MCF 10A (cell line): ENCODE data around the gene HCN2. TPM values are rescaled to one million over a fixed set of nuclear protein-coding genes. Genes with fewer than 3 reads are reported as not detected.
A peak's percentile ranks its signal among the peaks of the same experiment; 100 is the strongest.

ENCODE experiments used
- BruUV-seq: library from RNA; stranded (reverse); fragments of 400-500 nt; replicated peaks from 2 replicates; lab custom pipeline; 2021; lab: Mats Ljungman, UMichigan
- CTCF ChIA-PET: fragments of 300-600 bp; sonication (Branson Sonifier 250); formaldehyde crosslinking; extraction: SDS; loops from one replicate; lab custom pipeline; 2021; ENCODE audit warnings: antibody characterized with exemption, inconsistent platforms; lab: Yijun Ruan, JAX
- POLR2A ChIA-PET: fragments of 300-600, 350-650 bp; sonication (Branson Sonifier 250); formaldehyde crosslinking; extraction: SDS; loops from one replicate; lab custom pipeline; 2020; ENCODE audit warnings: antibody characterized with exemption, inconsistent platforms; lab: Yijun Ruan, JAX
- DNase-seq: peaks from one replicate; pipeline ENCODE4 v3.0.0-alpha.2; 2018; ENCODE audit not compliant: unreplicated experiment
- H3K27ac Mint-ChIP-seq: one replicate; pipeline ENCODE4 v1.8.0; 2022; ENCODE audit warnings: mild to moderate bottlenecking, low read depth, mixed read lengths; ENCODE audit not compliant: unreplicated experiment
- H3K27me3 Mint-ChIP-seq: one replicate; pipeline ENCODE4 v1.8.0; 2022; ENCODE audit warnings: mixed read lengths; ENCODE audit not compliant: insufficient read depth, unreplicated experiment
- H3K36me3 Mint-ChIP-seq: one replicate; pipeline ENCODE4 v1.8.0; 2022; ENCODE audit warnings: mild to moderate bottlenecking, moderate library complexity, mixed read lengths; ENCODE audit not compliant: insufficient read depth, unreplicated experiment
- H3K4me1 Mint-ChIP-seq: one replicate; pipeline ENCODE4 v1.8.0; 2022; ENCODE audit warnings: mixed read lengths; ENCODE audit not compliant: insufficient read depth, unreplicated experiment
- H3K4me3 Mint-ChIP-seq: one replicate; pipeline ENCODE4 v1.8.0; 2022; ENCODE audit warnings: mild to moderate bottlenecking, moderate library complexity, mixed read lengths; ENCODE audit not compliant: unreplicated experiment
- H3K9me3 Mint-ChIP-seq: one replicate; pipeline ENCODE4 v1.8.0; 2022; ENCODE audit warnings: mixed read lengths; ENCODE audit not compliant: unreplicated experiment
- intact Hi-C: fragments of 100-400 bp; cut with micrococcal nuclease; formaldehyde crosslinking; loops from 2 replicates; pipeline ENCODE4 v1.14.1; 2022
- total RNA-seq: library from RNA; stranded (reverse); gene quantifications from 2 replicates; pipeline ENCODE4 v1.2.3, GENCODE V29; 2022
- TF ChIP-seq, protein P1 (sequence below): fragments of 200-600 bp; IDR thresholded peaks from one replicate; pipeline ENCODE4 v1.8.0; 2022; ENCODE audit warnings: antibody characterized with exemption, mild to moderate bottlenecking; ENCODE audit not compliant: unreplicated experiment

The HCN2 gene
- total RNA-seq, 1 experiment from 2014 or later: 0.68 TPM

DNA sequence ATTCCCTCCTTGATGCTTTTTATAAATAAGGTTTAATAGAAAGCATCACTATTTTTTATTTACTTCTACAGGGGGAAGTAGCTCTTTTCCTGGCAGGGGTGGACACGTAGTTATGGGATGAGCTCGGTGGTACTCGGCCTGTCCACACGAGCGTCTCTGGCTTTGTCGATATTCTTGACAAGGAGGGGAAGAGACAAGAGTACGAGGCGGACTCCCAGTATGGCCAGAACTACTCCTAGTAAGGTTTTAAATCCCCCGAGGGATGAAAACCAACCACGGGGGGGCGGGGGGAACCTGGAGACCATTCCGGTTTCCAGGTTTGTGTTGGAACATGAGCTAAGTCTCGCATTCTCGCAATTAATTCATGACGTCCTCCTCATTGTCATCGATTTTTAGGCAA lies 22.8 kb upstream of the HCN2 start:
- DNase-seq: no peak
- Mint-ChIP-seq H3K4me3 (no peak overlapping the region), H3K9me3 (no peaks in the 10 kb centered on the region), H3K4me1 (peaks cover 6% of the 10 kb centered on the region), H3K36me3 (no peaks in the 10 kb centered on the region), H3K27ac (no peak overlapping the region), H3K27me3 (no peaks in the 10 kb centered on the region)
- CTCF ChIA-PET: interaction anchor here (0.5 kb wide), 1 partner anchor 32 kb away, joined by 3 read pairs; no protein-coding TSS in a partner anchor
- intact Hi-C loops: no loop called here
- no TSS peak for BruUV-seq
- TF ChIP-seq, protein P1, sequence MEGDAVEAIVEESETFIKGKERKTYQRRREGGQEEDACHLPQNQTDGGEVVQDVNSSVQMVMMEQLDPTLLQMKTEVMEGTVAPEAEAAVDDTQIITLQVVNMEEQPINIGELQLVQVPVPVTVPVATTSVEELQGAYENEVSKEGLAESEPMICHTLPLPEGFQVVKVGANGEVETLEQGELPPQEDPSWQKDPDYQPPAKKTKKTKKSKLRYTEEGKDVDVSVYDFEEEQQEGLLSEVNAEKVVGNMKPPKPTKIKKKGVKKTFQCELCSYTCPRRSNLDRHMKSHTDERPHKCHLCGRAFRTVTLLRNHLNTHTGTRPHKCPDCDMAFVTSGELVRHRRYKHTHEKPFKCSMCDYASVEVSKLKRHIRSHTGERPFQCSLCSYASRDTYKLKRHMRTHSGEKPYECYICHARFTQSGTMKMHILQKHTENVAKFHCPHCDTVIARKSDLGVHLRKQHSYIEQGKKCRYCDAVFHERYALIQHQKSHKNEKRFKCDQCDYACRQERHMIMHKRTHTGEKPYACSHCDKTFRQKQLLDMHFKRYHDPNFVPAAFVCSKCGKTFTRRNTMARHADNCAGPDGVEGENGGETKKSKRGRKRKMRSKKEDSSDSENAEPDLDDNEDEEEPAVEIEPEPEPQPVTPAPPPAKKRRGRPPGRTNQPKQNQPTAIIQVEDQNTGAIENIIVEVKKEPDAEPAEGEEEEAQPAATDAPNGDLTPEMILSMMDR: no peak
- POLR2A ChIA-PET: no interaction called here

DNA sequence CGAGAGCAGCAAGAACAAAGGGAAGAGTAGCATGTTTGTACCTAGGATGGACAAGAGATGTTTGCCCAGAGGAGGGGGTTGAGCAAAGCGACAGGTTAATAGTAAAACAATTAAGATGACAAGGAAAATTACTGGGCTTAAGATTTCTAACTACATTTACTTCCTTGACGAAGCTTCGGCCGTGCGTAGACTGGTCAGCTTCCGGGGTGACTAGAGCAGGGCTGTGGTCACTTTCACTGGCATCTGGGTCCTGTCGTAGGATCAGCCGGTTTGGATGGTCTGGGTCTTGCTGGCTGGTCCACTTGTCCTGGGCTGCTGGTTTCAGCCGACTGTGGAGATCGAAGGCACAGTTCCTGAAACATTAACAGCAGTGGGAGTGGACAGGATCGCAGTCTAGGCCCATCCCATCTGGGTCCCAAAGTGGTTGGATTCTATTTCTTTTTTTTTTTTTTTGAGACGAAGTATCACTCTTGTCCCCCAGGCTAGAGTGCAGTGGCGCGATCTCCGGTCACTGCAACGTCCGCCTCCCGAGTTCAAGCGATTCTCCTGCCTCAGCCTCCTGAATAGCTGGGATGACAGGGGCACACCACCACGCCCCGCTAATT lies 22.3 kb upstream of the HCN2 start:
- H3K27me3 Mint-ChIP-seq: no peaks in the 10 kb centered on the region
- H3K27ac Mint-ChIP-seq: no peak overlapping the region
- no peaks in the 10 kb centered on the region for H3K9me3 Mint-ChIP-seq
- no peak for DNase-seq
- ChIA-PET POLR2A (no interaction called here), CTCF (no interaction called here)
- peaks cover 6% of the 10 kb centered on the region for H3K4me1 Mint-ChIP-seq
- H3K4me3 Mint-ChIP-seq: no peak overlapping the region
- intact Hi-C loops: no loop called here
- no peaks in the 10 kb centered on the region for H3K36me3 Mint-ChIP-seq
- BruUV-seq: no TSS peak
- TF ChIP-seq, protein P1: no peak

DNA sequence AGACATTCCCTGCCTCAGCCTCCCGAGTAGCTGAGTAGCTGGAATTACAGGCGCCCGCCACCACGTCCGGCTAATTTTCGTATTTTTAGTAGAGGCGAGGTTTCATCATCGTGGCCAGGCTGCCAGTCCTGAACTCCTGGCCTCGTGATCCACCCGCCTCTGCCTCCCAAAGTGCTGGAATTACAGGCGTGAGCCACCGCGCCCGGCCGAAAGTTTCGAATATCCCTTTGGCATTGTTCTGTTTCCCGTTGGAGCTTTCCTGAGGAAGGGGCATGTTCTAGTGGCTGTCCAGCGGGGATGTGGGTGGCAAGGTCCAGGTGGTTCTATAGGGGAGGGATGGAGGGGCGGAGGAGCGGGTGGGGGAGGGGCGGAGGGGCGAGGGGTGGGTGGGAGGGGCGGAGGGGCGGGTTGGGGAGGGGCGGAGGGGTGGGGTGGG lies 19.4 kb upstream of the HCN2 start:
- TF ChIP-seq, protein P1: no peak
- DNase-seq: no peak
- CTCF ChIA-PET: interaction anchor here (0.6 to 1.3 kb wide), 2 partner anchors 9 to 945 kb away, joined by 3 to 5 read pairs; no protein-coding TSS in a partner anchor
- Mint-ChIP-seq H3K9me3 (no peaks in the 10 kb centered on the region), H3K36me3 (no peaks in the 10 kb centered on the region), H3K4me1 (peaks cover 14% of the 10 kb centered on the region), H3K4me3 (no peak overlapping the region), H3K27me3 (no peaks in the 10 kb centered on the region), H3K27ac (no peak overlapping the region)
- BruUV-seq: no TSS peak
- POLR2A ChIA-PET: interaction anchor here (0.5 to 1.0 kb wide), 4 partner anchors 15 to 336 kb away, joined by 3 to 5 read pairs (median 4); no protein-coding TSS in a partner anchor
- intact Hi-C loops: no loop called here

DNA sequence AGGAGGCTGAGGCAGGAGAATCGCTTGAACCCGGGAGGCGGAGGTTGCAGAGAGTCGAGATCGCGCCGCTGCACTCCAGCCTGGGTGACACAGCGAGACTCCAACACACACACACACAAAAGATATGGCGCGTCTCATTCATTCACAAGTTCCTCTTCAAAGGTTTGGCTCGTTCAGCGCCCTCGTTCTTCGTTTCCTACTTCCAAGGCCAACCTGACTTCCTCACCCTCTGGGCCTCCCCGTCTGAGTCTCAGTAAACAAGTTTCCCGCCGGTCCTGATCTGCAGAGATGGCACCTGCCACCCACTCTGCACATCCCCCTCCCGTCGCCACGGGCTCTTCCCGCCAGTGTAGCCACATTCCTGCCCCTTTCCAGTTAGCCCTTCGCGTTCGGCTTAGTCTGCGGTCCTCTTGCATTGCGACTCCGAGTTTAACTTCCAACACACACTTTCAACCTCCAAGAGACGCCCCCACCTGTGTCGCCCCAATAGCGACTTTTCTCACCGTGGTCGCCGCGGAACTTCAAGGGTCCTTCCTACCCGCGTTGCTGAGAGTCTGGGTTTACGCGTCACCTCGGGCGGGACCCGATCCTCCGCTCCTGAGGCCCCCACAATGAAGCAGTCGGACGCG lies 18.6 kb upstream of the HCN2 start:
- BruUV-seq: no TSS peak
- Mint-ChIP-seq H3K4me1 (peaks cover 15% of the 10 kb centered on the region), H3K27me3 (no peaks in the 10 kb centered on the region), H3K4me3 (peak overlapping the region; percentile 85), H3K27ac (peak overlapping the region; percentile 96), H3K9me3 (no peaks in the 10 kb centered on the region), H3K36me3 (no peaks in the 10 kb centered on the region)
- ChIA-PET CTCF (interaction anchor here (1.0 to 1.6 kb wide), 4 partner anchors 10 to 61 kb away, joined by 3 to 6 read pairs (median 5); partner anchors contain the start of gene CDC34), POLR2A (interaction anchor here (0.6 to 7.7 kb wide), 8 partner anchors 10 to 207 kb away, joined by 3 to 110 read pairs (median 3); partner anchors contain the start of genes CDC34 and POLRMT)
- TF ChIP-seq, protein P1: no peak
- intact Hi-C loops: no loop called here
- DNase-seq: peak; percentile 47
